ENCODE data around the gene LY6G6C.

The LY6G6C gene

GRCh38 chr6:31729979-31730630 lies 8.6 kb upstream of the LY6G6C start:
- TF ChIP-seq ZBTB7A (IDR thresholded peaks at IDR 0.05; ENCODE audit: low read depth) (peak; percentile 33; the same call in 1 of the 2 replicates), TEAD4 (IDR thresholded peaks at IDR 0.05) (peak; percentile 37), NFIC (IDR thresholded peaks at IDR 0.05) (peak; percentile 26), TAF1 (IDR thresholded peaks at IDR 0.05; ENCODE audit: low read depth) (peak; percentile 43; the same call in 1 of the 2 replicates), YY1 (IDR thresholded peaks at IDR 0.05; ENCODE audit: low read depth) (0 out of 2 replicates have a peak, but pooled peaks have one; percentile 28), FOXM1 (IDR thresholded peaks at IDR 0.05; ENCODE audit: borderline replicate concordance, low read depth) (no peak), RAD21 (IDR thresholded peaks at IDR 0.05; ENCODE audit: low read depth) (no peak; the same call in 1 of the 2 replicates), EP300 (IDR thresholded peaks at IDR 0.05; ENCODE audit: borderline replicate concordance) (peak; percentile 34; the same call in 1 of the 2 replicates)
- TF ChIP-seq, protein P1, sequence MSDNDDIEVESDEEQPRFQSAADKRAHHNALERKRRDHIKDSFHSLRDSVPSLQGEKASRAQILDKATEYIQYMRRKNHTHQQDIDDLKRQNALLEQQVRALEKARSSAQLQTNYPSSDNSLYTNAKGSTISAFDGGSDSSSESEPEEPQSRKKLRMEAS (IDR thresholded peaks at IDR 0.05) = 0 out of 2 replicates have a peak, but pooled peaks have one; percentile 10

GRCh38 chr6:31729515-31729978 lies 8.0 kb upstream of the LY6G6C start:
- TF ChIP-seq EGR1 (IDR thresholded peaks at IDR 0.05) (no peak), NFIC (IDR thresholded peaks at IDR 0.05) (no peak), RAD21 (IDR thresholded peaks at IDR 0.05; ENCODE audit: low read depth) (peak; percentile 67), CREB1 (IDR thresholded peaks at IDR 0.05; ENCODE audit: low read depth) (no peak), TEAD4 (IDR thresholded peaks at IDR 0.05) (peak; percentile 68), TAF1 (IDR thresholded peaks at IDR 0.05; ENCODE audit: low read depth) (peak; percentile 40; the same call in 1 of the 2 replicates), USF1 (IDR thresholded peaks at IDR 0.05) (peak; percentile 36; the same call in 1 of the 2 replicates), YY1 (IDR thresholded peaks at IDR 0.05; ENCODE audit: low read depth) (no peak), FOXM1 (IDR thresholded peaks at IDR 0.05; ENCODE audit: borderline replicate concordance, low read depth) (no peak), CEBPB (IDR thresholded peaks at IDR 0.05) (no peak), TCF12 (IDR thresholded peaks at IDR 0.05; ENCODE audit: low read depth) (no peak; the same call in 1 of the 2 replicates), EP300 (IDR thresholded peaks at IDR 0.05; ENCODE audit: borderline replicate concordance) (no peak), ZBTB7A (IDR thresholded peaks at IDR 0.05; ENCODE audit: low read depth) (no peak)
- TF ChIP-seq, protein P1 (IDR thresholded peaks at IDR 0.05) = peak; percentile 52; the same call in 1 of the 2 replicates
- TF ChIP-seq, protein P2, sequence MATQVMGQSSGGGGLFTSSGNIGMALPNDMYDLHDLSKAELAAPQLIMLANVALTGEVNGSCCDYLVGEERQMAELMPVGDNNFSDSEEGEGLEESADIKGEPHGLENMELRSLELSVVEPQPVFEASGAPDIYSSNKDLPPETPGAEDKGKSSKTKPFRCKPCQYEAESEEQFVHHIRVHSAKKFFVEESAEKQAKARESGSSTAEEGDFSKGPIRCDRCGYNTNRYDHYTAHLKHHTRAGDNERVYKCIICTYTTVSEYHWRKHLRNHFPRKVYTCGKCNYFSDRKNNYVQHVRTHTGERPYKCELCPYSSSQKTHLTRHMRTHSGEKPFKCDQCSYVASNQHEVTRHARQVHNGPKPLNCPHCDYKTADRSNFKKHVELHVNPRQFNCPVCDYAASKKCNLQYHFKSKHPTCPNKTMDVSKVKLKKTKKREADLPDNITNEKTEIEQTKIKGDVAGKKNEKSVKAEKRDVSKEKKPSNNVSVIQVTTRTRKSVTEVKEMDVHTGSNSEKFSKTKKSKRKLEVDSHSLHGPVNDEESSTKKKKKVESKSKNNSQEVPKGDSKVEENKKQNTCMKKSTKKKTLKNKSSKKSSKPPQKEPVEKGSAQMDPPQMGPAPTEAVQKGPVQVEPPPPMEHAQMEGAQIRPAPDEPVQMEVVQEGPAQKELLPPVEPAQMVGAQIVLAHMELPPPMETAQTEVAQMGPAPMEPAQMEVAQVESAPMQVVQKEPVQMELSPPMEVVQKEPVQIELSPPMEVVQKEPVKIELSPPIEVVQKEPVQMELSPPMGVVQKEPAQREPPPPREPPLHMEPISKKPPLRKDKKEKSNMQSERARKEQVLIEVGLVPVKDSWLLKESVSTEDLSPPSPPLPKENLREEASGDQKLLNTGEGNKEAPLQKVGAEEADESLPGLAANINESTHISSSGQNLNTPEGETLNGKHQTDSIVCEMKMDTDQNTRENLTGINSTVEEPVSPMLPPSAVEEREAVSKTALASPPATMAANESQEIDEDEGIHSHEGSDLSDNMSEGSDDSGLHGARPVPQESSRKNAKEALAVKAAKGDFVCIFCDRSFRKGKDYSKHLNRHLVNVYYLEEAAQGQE (IDR thresholded peaks at IDR 0.05; ENCODE audit: low read depth) = no peak

DNA sequence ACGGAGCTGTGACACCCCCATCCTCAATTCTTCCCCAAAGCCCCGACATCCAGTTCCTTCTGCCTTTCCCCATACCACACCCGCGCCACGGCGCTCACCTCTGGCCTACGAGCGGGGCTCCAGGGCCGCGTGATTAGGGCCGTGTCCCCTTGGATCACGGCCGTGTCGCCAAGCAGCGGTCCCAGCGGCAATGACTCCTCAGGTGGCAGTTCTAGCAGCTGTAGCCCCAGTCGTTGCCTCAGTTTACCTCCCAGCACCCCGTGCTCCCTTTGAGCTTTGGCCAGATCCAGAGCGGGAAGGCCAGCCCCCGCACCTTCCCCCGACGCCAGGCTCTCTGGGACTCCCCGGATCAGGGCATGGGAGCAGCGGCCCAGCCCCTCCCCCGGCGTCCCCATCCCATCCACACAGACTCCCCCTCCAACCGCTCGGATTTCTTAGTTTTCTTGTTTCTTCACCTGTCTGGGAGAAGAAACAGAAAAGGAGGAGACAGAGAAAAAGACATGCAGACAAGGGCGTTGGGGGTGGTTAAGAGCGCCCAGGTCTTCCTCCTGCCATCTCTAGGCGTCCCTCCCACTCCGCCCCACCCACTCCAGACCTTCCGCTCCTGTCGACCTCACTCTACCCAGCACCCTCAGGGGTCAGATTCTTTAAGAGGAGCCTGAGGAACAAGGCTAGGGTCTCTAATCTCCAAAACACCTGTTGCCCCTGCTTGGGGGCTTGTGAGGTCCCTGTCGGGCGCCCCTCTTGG lies 7.4 kb upstream of the LY6G6C start, which contains the start of gene DDAH2:
Gene DDAH2 (minus strand): TSS at position 533 of the 748 bp plus-strand sequence. CDS start 138 bp downstream, at position 395.
- TF ChIP-seq YY1 (IDR thresholded peaks at IDR 0.05; ENCODE audit: low read depth) (no peak; the same call in 1 of the 2 replicates), ZBTB7A (IDR thresholded peaks at IDR 0.05; ENCODE audit: low read depth) (peak; percentile 93)

- TF ChIP-seq ZBTB7A (IDR thresholded peaks at IDR 0.05; ENCODE audit: low read depth) (no peak), YY1 (IDR thresholded peaks at IDR 0.05; ENCODE audit: low read depth) (no peak), TCF12 (IDR thresholded peaks at IDR 0.05; ENCODE audit: low read depth) (no peak), RAD21 (IDR thresholded peaks at IDR 0.05; ENCODE audit: low read depth) (no peak), EP300 (IDR thresholded peaks at IDR 0.05; ENCODE audit: borderline replicate concordance) (no peak), CEBPB (IDR thresholded peaks at IDR 0.05) (no peak), USF1 (IDR thresholded peaks at IDR 0.05) (no peak), FOXM1 (IDR thresholded peaks at IDR 0.05; ENCODE audit: borderline replicate concordance, low read depth) (no peak), TAF1 (IDR thresholded peaks at IDR 0.05; ENCODE audit: low read depth) (no peak), TEAD4 (IDR thresholded peaks at IDR 0.05) (no peak), CREB1 (IDR thresholded peaks at IDR 0.05; ENCODE audit: low read depth) (no peak), EGR1 (IDR thresholded peaks at IDR 0.05) (no peak), NFIC (IDR thresholded peaks at IDR 0.05) (no peak)
- TF ChIP-seq, protein P2 (IDR thresholded peaks at IDR 0.05; ENCODE audit: low read depth) = no peak
- TF ChIP-seq, protein P1 (IDR thresholded peaks at IDR 0.05) = no peak
These were observed 6.4 kb upstream of the LY6G6C start for GRCh38 chr6:31727717-31728671.
